ENCODE results near the gene CMC2.

Gene CMC2

DNA sequence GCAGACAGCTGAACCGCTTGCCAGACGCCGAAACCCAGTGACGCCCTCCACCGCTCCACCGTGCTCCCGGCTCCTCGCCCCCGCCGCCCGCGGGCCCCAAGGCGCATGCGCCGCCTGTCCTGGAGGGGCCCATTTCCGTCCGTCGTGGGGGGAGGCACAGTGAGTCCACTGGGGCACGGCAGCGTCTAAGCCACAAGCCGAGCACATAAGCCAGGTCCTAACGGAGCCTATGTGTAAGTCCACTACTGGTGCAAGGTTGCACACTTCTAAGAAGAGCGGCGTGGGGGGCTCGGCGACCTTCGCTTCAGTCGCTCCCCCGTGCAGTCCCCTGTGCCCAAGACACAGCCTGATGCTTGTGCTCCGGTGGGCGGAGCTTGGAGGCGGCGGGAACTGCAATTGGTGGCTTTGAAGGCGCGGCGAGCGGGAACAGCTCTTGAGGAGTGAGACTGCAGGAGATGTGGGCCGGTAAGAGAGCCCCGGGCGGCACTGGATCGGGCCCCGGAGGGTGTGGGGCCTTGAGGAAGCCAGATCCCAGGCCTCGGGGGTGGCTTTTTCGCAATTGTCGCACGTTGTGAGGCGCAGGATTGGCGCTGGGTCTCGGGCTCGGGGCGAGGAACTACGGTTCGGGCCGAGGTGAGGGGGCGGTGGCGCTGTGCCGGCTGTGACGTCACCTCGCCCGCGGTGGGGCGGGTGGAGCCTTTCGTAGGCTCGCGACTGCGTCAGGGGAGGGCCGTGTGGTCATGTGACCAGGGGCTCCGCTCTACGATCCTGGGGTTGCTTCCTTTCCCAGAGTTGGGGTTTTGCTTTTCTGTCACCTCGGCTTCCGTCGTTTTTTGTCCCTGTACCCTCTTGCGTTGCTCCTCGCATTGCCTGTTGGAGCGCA lies at the start of gene CMC2, which contains the start of gene CENPN:
Gene CMC2 (minus strand): TSS at position 73 of the 883 bp plus-strand sequence. CDS start 9,491 bp downstream, outside the sequence.
Gene CENPN (plus strand): TSS at position 402 of the 883 bp plus-strand sequence. CDS start 4,726 bp downstream, outside the sequence.
- DNase-seq: peak; percentile 99

DNA sequence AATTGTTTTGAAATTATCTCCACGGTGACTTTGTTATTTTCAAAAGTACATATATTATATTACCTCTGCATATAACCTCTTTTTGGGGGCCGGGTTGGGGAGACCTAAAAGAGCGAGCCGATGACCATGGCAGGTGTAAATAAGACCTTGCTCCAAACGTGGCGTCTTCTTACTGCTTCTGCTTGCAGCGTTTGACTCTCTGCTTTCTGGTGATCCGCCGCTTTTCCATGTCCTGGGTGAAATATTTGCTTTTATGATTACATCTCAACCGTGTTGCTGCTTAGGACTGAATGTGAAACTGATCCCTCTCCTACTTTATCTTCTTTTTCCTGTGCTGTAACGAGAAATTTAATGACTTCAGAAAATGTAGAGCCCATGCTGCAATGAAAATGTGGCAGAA lies 47.1 kb upstream of the CMC2 start:
- DNase-seq: no peak

DNA sequence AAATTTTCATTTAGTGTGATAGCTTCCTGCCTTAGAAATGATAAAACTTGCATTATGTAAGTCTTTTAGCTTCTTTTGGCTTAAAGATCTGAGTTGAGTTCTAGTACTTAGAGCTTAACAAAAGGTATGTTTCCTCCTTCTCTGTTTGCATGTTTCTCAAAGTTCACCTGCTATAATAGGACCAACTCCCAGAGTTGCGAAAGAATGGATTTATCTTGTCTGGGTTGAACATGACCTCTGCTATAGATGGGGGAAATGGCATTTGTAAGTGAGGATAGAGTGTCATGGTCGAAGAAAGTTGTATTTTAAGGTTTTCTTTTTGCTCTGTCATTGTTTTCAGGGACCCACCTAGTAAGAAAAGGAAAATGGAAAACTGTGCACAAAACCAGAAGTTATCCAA lies 36.1 kb upstream of the CMC2 start:
- no peak for DNase-seq

DNA sequence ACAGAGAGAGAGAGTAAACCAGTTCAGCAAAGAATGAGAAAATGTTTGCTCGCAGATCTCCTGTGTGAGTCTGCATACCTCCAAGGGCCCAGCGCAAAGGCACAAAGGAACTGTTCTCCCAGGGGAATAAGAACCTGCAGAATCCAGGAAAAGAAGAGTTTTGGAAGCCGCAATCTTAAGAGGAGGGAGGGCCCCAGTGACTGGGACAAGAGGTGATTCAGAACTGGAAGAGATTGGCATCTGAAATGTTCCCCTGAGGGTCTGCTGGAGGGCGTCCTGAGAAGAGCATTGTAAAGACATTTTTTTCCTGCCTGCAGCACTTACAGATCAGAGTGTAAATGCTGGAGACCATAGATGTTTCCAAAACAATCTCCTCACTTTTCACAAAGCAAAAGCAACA lies 35.0 kb upstream of the CMC2 start:
- DNase-seq: no peak

DNA sequence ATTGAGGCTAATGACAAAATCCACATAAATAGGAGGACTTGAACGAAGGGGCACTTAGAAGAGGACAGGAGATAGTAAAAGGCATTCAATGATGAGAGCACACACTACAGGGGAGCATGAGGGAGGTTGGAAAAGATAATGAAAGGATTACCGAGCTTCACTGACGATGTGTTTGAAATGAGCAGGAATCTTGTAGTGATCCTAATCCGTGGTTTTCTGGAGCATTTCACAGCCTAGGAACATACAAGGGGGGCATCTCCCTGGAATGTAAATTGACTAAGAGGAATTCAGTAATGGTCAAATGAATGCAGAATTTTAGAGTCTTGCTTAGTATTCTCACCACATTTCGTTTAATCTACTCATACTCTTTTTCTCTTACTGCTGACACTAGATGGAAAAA lies 34.2 kb upstream of the CMC2 start:
- DNase-seq: no peak

DNA sequence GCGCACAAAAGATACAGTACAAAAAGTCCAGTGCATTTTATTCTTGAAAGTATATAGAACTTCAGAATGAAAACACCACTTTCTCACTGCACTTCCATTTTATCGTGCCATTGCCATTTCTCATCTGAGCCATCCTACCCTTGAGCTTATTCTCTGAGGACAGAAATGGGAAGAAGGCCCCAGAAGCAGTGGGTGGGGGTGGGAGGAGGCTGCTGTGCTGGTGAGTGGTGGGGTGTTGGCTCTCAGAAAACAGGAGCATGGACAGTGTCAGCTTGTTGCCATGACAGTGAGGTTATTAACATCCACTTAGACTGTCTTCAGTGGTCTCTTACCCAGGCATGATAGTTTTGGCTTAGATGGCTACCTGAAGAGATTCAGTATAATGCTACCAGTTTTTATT lies 33.4 kb upstream of the CMC2 start:
- DNase-seq: no peak

DNA sequence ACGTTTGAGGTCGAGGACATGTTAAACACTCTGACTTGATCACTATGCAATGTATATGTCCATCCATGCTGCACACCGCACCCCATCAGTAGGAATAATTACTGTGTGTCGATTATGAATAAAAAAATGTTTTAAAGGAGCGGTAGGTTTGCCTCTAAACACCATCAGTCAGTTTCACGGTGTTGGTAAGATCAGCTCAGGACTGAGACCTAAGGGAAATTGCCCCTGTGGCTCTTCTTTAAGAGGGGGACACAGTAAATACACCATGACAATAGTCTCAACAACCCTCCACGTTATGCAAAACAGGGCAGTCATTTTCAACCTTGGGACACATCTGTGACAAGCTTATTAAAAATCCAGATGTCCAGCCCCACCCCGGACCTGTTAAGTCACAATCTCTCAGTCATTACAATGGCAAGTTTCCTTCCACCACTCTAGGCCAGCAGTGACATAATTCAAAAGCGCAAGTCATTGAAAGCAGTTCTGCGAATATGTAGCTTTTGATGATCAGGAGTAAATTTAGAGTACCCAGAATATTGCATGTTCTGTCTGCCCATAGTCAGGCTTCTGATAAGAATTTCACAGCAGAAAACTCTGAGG lies 30.2 kb upstream of the CMC2 start:
- peak; percentile 56 for DNase-seq

DNA sequence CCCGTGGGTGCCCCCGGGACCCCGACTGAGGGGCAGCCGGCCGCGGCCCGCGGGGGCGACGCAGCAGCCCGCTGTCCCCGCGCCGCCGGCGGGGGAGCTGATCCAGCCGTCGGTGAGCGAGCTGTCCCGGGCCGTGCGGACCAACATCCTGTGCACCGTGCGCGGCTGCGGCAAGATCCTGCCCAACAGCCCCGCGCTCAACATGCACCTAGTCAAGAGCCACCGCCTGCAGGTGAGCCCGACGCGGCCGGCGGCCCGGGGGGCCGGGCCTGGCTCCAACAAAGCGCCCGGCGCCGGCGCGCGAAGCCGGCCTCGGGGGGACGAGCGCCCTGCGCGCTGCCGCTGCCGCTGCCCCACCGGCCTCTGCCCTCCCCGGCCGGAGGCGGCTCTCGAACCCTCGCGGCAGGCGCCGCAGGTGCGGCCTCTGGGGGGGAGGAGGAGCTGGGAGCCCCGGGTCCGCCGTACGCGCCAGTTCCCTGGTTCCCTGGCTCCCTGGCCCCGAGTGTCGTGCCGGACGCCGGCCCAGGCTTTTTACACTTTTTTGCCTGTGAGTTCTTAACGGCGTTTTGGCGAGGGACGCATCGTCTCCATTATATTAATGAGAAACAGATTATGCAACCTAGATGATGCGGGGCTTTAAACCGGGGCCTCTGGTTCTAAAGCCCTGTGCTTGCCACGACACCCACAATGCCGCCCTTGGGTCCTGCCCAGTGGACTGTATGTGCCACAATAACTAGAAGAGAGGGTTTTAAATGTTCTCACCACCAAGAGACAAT lies 29.5 kb upstream of the CMC2 start:
- peak; percentile 13 for DNase-seq

DNA sequence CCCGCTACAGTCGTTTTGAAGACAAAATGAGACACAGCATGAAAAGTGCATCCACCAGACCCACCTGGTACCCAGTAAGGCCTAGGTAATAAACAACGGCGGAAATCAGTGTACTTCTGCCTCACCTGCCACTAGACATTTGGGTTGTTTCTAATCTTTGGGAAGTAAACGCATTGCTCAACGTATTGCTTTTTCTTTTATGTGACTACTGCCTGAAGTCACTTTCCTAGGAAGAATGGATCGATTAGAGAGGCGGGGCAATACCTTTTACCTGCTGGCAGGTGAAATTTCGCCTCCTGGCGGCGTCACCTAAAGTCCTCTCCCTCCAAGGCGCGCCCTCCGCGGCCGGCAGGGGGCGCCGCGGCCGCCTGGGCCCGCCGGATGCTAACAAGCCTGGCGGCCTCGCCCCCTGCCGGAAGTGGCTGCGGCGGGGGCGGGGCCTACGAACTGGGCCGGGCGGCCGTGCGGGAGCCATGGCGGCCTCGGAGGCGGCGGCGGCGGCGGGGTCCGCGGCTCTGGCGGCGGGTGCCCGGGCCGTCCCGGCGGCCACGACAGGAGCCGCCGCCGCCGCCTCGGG lies 28.8 kb upstream of the CMC2 start, which contains the start of gene ATMIN:
Gene ATMIN (plus strand): TSS at position 445 of the 577 bp plus-strand sequence. CDS start 29 bp downstream, at position 474.
- peak; percentile 97 for DNase-seq

DNA sequence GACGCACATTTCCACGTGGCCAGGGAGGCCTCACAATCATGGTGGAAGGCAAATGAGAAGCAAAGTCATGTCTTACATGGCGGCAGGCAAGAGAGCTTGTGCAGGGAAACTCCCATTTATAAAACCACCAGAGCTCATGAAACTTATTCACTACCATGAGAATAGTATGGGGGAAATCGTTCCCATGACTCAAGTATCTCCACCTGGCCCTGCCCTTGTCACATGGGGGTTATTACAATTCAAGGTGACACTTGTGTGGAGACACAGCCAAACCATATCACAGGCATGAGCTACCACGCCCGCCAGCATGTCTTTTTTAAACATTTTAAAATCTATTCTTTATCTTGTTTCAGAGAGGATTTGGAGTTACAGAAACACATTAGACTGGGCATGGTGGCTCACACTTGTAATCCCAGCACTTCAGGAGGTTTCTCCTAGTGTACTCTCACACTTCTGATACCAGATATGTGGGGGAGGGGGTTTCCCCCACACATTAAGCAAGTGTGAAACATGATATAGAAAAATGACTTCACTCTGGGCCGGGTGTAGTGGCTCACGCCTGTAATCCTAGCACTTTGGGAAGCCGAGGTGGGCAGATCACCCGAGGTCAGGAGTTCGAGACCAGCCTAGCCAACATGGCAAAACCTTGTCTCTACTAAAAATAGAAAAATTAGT lies 23.4 kb upstream of the CMC2 start:
- no peak for DNase-seq

DNA sequence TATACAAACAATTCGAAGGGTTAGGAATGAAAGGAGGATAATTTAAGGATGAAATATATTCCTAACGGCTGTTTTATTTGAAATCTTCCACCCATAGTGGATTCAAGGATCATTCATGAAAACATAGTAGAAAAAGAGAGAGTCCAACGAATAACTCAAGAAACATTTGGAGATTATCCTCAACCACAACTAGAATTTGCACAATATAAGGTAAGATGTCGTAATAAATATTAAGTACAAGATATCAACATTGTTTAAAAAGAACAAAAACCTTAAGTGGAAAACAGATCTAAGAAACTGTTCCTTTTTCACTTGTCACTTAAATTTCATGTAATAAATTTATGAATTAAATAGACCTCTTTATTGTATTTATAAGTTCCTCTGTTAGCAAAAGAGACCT lies 19.7 kb upstream of the CMC2 start:
- DNase-seq: no peak

DNA sequence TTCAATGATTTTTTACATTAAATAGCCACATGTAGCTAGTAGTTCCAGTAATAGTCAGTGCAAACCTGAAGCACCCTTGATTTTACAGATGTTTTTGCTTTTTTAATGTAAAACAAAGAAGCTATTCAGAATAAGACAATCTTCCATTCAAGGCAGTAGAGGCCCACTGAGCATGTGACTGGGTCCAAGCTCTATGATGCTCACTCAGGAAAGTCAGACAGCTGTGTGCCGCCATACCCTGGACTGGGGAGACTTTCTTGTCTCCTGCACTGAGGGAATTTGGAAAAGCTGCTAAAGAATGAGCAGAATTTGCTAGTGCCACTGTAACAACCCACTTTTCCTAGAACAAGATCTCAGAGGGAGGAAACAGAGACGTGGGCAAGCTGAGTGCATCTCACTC lies 11.8 kb upstream of the CMC2 start:
- DNase-seq: no peak

DNA sequence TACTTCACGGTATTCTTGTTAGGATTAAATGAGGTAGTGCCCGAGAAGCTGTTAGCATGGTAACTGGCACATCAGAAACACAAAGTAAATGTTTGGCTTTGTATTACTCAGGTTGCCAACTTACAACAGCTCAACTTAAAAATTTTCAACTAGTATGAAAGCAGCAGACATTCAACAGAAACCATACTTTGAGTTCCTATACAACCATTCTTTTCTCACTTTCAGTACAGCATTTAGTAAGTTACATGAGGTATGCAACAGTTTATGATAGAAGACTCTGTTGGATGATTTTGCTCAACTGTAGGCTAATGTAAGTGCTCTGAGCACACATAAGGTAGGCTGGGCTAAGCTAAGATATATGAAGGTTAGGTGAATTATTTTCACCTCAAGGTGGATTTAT lies 8.0 kb upstream of the CMC2 start:
- no peak for DNase-seq

DNA sequence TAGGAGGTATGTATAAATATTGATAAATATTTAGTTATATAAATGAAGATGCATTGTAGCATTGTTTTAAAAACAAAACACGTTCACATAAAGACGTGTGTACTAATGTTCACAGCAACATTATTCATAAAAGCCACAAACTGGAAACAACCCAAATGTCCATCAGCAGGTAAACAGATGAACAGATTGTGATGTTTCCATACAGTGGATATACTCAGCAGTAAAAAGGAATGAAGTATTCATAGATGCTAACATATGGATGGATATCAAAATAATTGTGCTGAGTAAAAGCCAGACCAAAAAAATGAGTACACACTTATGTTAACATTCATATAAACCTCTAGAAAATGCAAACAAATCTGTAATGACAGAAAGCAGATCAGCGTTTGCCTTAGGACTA lies 6.3 kb upstream of the CMC2 start:
- no peak for DNase-seq

DNA sequence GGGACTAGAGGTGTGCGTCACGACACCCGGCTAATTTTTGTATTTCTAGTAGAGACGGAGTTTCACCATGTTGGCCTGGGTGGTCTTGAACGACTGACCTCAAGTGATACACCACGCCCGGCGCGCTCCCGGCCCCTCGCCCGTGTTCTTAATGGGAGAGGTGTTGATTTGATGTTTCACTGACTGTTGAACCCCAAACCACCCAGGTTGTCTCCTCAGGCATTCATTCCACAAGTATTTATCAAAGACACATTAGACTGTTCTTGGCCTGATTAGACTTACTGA lies 1.8 kb upstream of the CMC2 start:
- DNase-seq: no peak

DNA sequence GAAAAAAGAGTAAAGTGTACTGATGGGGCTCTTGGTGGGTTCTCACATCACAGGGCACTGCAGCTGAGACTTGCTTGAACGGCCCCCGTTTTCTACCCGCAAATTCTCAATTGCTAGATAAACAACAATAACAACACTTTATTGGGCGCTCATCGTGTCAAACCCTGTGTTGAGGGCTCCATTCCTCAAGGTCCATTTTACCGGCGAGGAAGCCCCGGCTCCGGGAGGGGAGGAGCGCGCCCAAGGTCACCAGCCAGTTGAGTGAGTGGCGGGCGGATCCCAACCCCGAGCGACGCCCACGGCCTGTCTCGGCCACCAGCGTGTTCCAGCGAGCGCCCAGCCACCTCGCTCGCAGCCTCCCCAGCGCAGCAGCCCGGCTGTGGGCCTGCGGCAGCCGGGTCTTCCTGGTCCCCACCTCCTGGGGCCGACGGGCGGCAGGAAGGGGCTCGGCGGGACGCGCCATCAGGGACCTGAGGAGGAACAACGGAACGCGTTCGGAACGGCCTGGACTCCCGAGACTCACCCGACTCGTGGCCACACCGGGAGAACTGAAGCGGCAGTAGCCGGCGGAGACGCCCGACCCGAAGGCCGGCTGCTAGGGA lies 373 bp downstream of the CMC2 start:
- DNase-seq: peak; percentile 84

DNA sequence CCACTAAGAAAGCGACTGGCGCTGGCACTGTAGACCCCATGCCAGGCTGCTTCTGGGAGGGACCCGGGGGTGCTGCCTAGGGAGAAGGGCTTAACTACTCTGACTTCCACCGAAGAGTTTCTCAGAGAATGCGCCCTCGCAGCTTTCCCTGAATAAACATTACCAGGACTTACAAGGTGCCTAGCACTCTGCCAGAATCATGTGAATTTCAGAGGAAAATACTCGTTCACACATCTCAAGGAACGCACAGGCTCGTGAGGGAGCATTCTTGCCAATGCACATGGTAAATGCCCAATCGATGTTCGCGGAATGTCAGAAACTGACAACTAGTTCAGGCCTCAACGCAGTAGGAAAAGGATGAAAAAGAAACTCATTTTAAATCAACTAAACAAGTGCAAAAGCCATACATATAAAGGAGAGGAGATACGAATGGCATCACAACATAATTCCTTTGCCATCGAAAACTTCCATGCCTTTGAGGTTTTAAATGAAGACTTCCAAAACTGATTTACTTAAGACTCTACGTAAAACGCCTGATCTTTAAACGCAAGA lies 999 bp downstream of the CMC2 start:
- no peak for DNase-seq

DNA sequence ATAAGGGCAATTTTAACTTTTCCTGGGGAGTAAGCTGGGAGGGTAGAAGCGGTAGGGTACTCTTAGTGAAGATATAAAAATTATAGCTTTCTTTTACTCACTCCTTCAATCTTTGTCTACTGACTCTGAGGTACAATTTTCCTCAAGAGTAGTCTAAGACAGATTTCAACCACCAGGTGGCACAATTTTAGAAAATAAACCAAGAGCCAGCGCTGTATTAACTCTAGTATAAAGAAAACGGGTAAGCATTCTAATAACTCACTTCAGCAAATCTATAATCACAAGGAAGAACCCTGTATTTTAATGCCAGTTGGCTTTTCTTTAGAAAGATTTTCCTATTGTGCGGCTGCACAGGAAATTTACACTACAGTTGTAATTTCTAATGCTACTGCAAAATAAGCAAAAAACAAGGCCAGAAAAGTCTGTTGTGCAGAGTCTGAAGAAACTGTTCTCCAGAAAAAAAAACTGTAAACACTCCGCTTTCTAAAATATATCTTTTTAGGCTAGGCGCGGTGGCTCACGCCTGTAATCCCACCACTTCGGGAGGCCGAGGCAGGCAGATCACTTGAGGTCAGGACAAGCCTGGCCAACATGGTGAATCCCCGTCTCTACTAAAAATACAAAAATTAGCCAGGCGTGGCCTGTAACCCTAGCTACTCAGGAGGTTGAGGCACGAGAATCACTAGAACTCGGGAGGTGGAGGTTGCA lies 1.9 kb downstream of the CMC2 start:
- peak; percentile 81 for DNase-seq

DNA sequence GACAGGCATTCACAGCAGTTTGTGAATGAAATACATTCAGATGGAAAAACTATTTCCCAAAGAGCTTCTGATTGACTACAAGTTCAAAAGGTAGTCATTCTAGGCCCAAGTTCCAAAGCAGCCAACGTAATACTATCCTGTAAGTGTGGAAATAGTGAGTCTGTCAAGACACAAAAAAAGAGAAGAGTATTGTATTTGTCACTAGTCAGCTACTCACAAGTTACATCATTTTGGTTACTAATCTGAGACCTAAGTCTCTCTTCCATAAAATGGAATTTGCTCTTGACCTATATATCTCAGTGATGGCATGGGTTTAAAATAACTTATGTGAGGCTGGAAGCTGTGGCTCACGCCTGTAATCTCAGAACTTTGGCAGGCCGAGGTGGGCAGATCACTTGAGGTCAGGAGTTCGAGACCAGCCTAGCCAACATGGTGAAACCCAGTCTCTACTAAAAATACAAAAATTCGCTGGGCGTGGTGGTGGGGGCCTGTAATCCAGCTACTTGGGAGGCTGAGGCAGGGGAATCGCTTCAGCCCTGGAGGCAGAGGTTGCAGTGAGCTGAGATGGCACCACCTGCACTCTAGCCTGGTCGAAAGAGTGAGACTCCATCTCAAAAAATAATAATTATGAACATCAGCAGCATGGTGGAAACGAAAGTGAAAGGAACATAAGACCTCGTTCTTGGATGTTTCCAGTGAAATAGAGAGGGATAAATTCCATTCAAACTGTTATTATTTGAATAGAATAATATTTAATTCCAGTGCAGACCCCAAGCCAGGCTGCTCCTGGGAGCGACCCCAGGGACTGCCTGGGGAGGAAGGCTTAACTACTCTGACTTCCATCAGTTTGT lies 2.9 kb downstream of the CMC2 start:
- DNase-seq: peak; percentile 38

DNA sequence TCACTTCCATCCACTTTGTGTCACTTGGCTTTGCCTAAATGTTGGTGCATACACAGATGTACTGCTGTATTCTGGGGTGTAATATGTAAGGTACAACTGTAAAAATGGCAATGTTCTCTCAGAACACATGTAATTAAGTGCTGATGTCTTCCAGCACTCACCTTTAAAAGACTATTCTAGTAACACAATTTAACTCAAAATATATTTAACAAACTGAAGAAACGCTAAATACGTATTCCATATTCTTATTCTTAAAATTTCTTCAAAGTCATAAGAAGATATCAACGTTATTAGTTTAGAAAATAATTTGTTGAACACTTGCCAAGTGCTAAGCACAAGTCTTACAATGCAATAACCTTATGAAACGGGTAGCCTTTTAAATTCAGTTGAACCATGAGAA lies 3.6 kb downstream of the CMC2 start:
- no peak for DNase-seq

Measured in suppressor macrophage treated with lipopolysaccharide for 4 hours (primary cell).